ENCODE data around the gene CAMSAP1. TPM values are rescaled to one million over a fixed set of nuclear protein-coding genes. Genes with fewer than 3 reads are reported as not detected.
"Not testable (repeated sequence)": the region's sequence is repeated elsewhere in the genome, so short reads cannot be mapped to it uniquely, and the experiment has no call there.

CAMSAP1 gene
- total and polyA plus RNA-seq, 4 donors, result 5.0 to 29.8 (median 15.1) TPM

- Histone ChIP-seq H3K9ac (ENCODE audit: insufficient read depth in 1 of 2, low read length in 2 of 2) (no peak overlapping the region), H3K4me3 (no peak overlapping the region), H3K27me3 (ENCODE audit: control insufficient read depth in 3 of 3, insufficient read depth in 3 of 3, low read length in 2 of 3) (no peaks in the 10 kb centered on the region), H3K4me1 (ENCODE audit: control insufficient read depth in 5 of 5, insufficient read depth in 5 of 5, low read length in 5 of 5) (no peaks in the 10 kb centered on the region), H3K27ac (ENCODE audit: low read depth in 1 of 2, low read length in 1 of 2) (no peak overlapping the region), H3K36me3 (ENCODE audit: control insufficient read depth in 4 of 4, insufficient read depth in 4 of 4, low read length in 4 of 4) (peaks cover 4 to 38% (median 16%) of the 10 kb centered on the region in 4 donors), H3K9me3 (ENCODE audit: control insufficient read depth in 4 of 4, insufficient read depth in 3 of 4, low read length in 3 of 4) (no peaks in the 10 kb centered on the region)
- 93 to 96% methylated on average over 22 of the region's 22 CpGs for WGBS, 2 donors
- no peak for ATAC-seq (ENCODE audit: insufficient read depth, low FRiP score)
- DNase-seq, result no peak
- TF ChIP-seq, protein P1, sequence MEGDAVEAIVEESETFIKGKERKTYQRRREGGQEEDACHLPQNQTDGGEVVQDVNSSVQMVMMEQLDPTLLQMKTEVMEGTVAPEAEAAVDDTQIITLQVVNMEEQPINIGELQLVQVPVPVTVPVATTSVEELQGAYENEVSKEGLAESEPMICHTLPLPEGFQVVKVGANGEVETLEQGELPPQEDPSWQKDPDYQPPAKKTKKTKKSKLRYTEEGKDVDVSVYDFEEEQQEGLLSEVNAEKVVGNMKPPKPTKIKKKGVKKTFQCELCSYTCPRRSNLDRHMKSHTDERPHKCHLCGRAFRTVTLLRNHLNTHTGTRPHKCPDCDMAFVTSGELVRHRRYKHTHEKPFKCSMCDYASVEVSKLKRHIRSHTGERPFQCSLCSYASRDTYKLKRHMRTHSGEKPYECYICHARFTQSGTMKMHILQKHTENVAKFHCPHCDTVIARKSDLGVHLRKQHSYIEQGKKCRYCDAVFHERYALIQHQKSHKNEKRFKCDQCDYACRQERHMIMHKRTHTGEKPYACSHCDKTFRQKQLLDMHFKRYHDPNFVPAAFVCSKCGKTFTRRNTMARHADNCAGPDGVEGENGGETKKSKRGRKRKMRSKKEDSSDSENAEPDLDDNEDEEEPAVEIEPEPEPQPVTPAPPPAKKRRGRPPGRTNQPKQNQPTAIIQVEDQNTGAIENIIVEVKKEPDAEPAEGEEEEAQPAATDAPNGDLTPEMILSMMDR (IDR thresholded peaks at IDR 0.05; ENCODE audit: control extremely low read depth, extremely low read depth), result no peak
These were observed 45.4 kb upstream of the CAMSAP1 start for GRCh38 chr9:135952664-135953206.

DNA sequence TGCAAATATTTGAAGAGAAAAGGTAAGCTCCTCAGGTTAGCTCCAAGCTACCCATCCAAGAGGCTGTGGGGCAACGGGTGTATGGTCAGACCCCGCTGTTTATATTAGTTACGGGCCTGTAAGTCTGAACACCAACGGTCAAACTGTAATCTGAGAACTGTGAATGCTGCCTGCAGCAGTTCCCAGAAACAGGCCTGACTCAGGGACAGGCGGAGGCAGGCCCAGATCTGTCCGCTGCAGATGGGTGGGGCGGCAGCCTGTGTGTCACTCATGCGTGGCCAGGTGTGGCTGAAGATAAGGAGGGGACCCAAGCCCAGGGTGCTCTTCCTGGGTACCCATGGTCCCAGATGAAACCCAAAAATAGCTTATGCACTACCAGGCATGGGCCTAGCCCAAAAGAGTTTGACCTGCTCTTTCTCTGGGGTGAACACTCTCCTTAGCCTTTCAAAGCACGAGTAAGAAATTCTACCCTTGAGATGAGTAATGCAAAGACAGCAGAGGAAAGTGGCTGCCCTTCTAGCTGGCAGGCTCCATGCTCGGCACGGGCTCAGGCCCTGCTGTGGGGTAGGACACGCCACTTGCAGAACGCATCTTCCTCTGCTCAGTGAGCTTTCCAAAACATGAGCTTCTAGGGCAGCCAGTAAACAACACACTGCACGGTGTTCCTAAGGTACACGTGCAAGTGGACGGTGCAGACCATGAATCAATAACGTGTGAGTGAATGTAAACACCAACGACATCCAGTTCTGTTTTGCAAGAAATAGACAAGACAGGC, 44.7 kb upstream of the CAMSAP1 start:
- no peak overlapping the region for H3K9ac ChIP-seq (ENCODE audit: insufficient read depth in 1 of 2, low read length in 2 of 2)
- no peaks in the 10 kb centered on the region for H3K27me3 ChIP-seq (ENCODE audit: control insufficient read depth in 3 of 3, insufficient read depth in 3 of 3, low read length in 2 of 3)
- ATAC-seq (ENCODE audit: insufficient read depth, low FRiP score) (no peak), DNase-seq (no peak)
- no peaks in the 10 kb centered on the region for H3K4me1 ChIP-seq (ENCODE audit: control insufficient read depth in 5 of 5, insufficient read depth in 5 of 5, low read length in 5 of 5)
- H3K27ac ChIP-seq (ENCODE audit: low read depth in 1 of 2, low read length in 1 of 2), result no peak overlapping the region
- no peaks in the 10 kb centered on the region for H3K9me3 ChIP-seq (ENCODE audit: control insufficient read depth in 4 of 4, insufficient read depth in 3 of 4, low read length in 3 of 4)
- peaks cover 9 to 41% (median 16%) of the 10 kb centered on the region in 4 donors for H3K36me3 ChIP-seq (ENCODE audit: control insufficient read depth in 4 of 4, insufficient read depth in 4 of 4, low read length in 4 of 4)
- H3K4me3 ChIP-seq, result no peak overlapping the region
- TF ChIP-seq, protein P1 (IDR thresholded peaks at IDR 0.05; ENCODE audit: control extremely low read depth, extremely low read depth), result no peak
- WGBS, 2 donors, result 87 to 93% methylated on average over 18 of the region's 18 CpGs

- not testable (repeated sequence) for H3K9ac ChIP-seq (ENCODE audit: insufficient read depth in 1 of 2, low read length in 2 of 2); H3K27ac ChIP-seq (ENCODE audit: low read depth in 1 of 2, low read length in 1 of 2); H3K27me3 ChIP-seq (ENCODE audit: control insufficient read depth in 3 of 3, insufficient read depth in 3 of 3, low read length in 2 of 3); H3K4me1 ChIP-seq (ENCODE audit: control insufficient read depth in 5 of 5, insufficient read depth in 5 of 5, low read length in 5 of 5); H3K9me3 ChIP-seq (ENCODE audit: control insufficient read depth in 4 of 4, insufficient read depth in 3 of 4, low read length in 3 of 4); DNase-seq; H3K4me3 ChIP-seq; ATAC-seq (ENCODE audit: insufficient read depth, low FRiP score)
- WGBS, 2 donors, result 95 to 96% methylated on average over 8 of the region's 8 CpGs
- H3K36me3 ChIP-seq (ENCODE audit: control insufficient read depth in 4 of 4, insufficient read depth in 4 of 4, low read length in 4 of 4), result peaks cover 13 to 48% (median 19%) of the 10 kb centered on the region in 4 donors
These were observed 44.0 kb upstream of the CAMSAP1 start for GRCh38 chr9:135951310-135951709.

GRCh38 chr9:135950841-135951240, 43.5 kb upstream of the CAMSAP1 start:
- peaks cover 13 to 51% (median 22%) of the 10 kb centered on the region in 4 donors for H3K36me3 ChIP-seq (ENCODE audit: control insufficient read depth in 4 of 4, insufficient read depth in 4 of 4, low read length in 4 of 4)
- not testable (repeated sequence) for H3K4me3 ChIP-seq; H3K27ac ChIP-seq (ENCODE audit: low read depth in 1 of 2, low read length in 1 of 2); H3K9me3 ChIP-seq (ENCODE audit: control insufficient read depth in 4 of 4, insufficient read depth in 3 of 4, low read length in 3 of 4); DNase-seq; ATAC-seq (ENCODE audit: insufficient read depth, low FRiP score); H3K27me3 ChIP-seq (ENCODE audit: control insufficient read depth in 3 of 3, insufficient read depth in 3 of 3, low read length in 2 of 3); H3K4me1 ChIP-seq (ENCODE audit: control insufficient read depth in 5 of 5, insufficient read depth in 5 of 5, low read length in 5 of 5); H3K9ac ChIP-seq (ENCODE audit: insufficient read depth in 1 of 2, low read length in 2 of 2)
- 96% methylated on average over 4 of the region's 4 CpGs for WGBS, 2 donors

All from lung (tissue), 12 donors.